H1 (cell line): ENCODE measurements around the gene AKR1D1. TPM values are rescaled to one million over a fixed set of nuclear protein-coding genes. Genes with fewer than 3 reads are reported as not detected.

Experiments
- CTCF ChIA-PET: fragments of 300-600 bp; sonication (Branson Sonifier 250); formaldehyde crosslinking; loops from one replicate; lab custom pipeline; 2021; ENCODE audit not compliant: partially characterized antibody; lab: Charles Lee
- POLR2A ChIA-PET: fragments of 300-600 bp; sonication (Branson Sonifier 250); formaldehyde crosslinking; loops from one replicate; lab custom pipeline; 2021; ENCODE audit warnings: inconsistent platforms; ENCODE audit not compliant: partially characterized antibody; lab: Charles Lee
- DNase-seq, 2 experiments: peaks; one replicate each; pipeline versions ENCODE4 v3.0.0 to v3.0.0-alpha.2; 2010 to 2022; ENCODE audit warnings: low spot score in 2 of 2, low read depth in 1 of 2, mixed read lengths in 1 of 2
- FAIRE-seq: peaks from 2 replicates; lab custom pipeline; 2011; peaks lifted over from hg19 to GRCh38; lab: Jason Lieb, UNC
- H2AFZ ChIP-seq: 2 replicates; pipeline ENCODE4 v1.8.1; 2012; ENCODE audit warnings: low read length, inconsistent platforms
- H2AK5ac ChIP-seq: 2 replicates; pipeline ENCODE4 v1.6.1; 2013; ENCODE audit warnings: low read depth, low read length
- H2BK120ac ChIP-seq: replicated peaks from 2 replicates; pipeline ENCODE3; 2013; ENCODE audit warnings: low read depth, low read length, inconsistent platforms
- H2BK12ac ChIP-seq: 2 replicates; pipeline ENCODE4 v1.6.1; 2013; ENCODE audit warnings: low read depth, low read length
- H2BK15ac ChIP-seq: 2 replicates; pipeline ENCODE4 v1.6.1; 2013; ENCODE audit warnings: low read length
- H2BK20ac ChIP-seq: 2 replicates; pipeline ENCODE4 v1.6.1; 2013; ENCODE audit warnings: low read length
- H2BK5ac ChIP-seq: 2 replicates; pipeline ENCODE4 v1.6.1; 2013; ENCODE audit warnings: low read depth, low read length
- H3K14ac ChIP-seq: 2 replicates; pipeline ENCODE4 v1.6.1; 2013; ENCODE audit warnings: inconsistent platforms; ENCODE audit not compliant: insufficient read length
- H3K18ac ChIP-seq: 2 replicates; pipeline ENCODE4 v1.6.1; 2013; ENCODE audit warnings: low read length; ENCODE audit errors: extremely low read depth
- H3K23ac ChIP-seq: 2 replicates; pipeline ENCODE4 v1.6.1; 2013; ENCODE audit warnings: inconsistent platforms; ENCODE audit not compliant: insufficient read length
- H3K23me2 ChIP-seq: 2 replicates; pipeline ENCODE4 v1.6.1; 2013; ENCODE audit warnings: low read depth, low read length
- H3K27ac ChIP-seq: 2 replicates; pipeline ENCODE4 v1.6.1; 2011; ENCODE audit warnings: low read depth, low read length, inconsistent platforms
- H3K27me3 ChIP-seq, 4 experiments: replicated peaks in 1 of 4; 1 replicate in 1 of 4; 2 replicates in 3 of 4; pipeline versions ENCODE4 v1.6.1 to v1.8.1; 2011 to 2013; ENCODE audit warnings: low read length in 3 of 4, mild to moderate bottlenecking in 3 of 4, inconsistent platforms in 2 of 4, mixed read lengths in 2 of 4, moderate library complexity in 1 of 4; ENCODE audit not compliant: control insufficient read depth in 3 of 4, insufficient read depth in 3 of 4; ENCODE audit errors: extremely low read depth in 1 of 4
- H3K36me3 ChIP-seq, 4 experiments: 2 replicates each; pipeline versions ENCODE4 v1.6.1 to v1.8.1; 2011 to 2013; ENCODE audit warnings: mild to moderate bottlenecking in 4 of 4, low read length in 3 of 4, moderate library complexity in 2 of 4, control low read depth in 1 of 4, inconsistent platforms in 1 of 4; ENCODE audit not compliant: insufficient read depth in 4 of 4, control insufficient read depth in 2 of 4
- H3K4ac ChIP-seq: replicated peaks from 2 replicates; pipeline ENCODE3; 2013; ENCODE audit warnings: low read length, low read depth, mixed read lengths, inconsistent platforms; ENCODE audit not compliant: insufficient read length
- H3K4me1 ChIP-seq, 4 experiments: replicated peaks in 1 of 4; 1 replicate in 1 of 4; 2 replicates in 3 of 4; pipeline versions ENCODE4 v1.6.1 to v1.8.1; 2011 to 2013; ENCODE audit warnings: low read length in 3 of 4, inconsistent platforms in 2 of 4, mixed read lengths in 1 of 4; ENCODE audit not compliant: insufficient read depth in 4 of 4, control insufficient read depth in 3 of 4
- H3K4me2 ChIP-seq, 2 experiments: 2 replicates each; pipeline versions ENCODE4 v1.6.1 to v1.8.1; 2011 to 2013; ENCODE audit warnings: low read depth in 2 of 2, low read length in 2 of 2, control low read depth in 1 of 2, inconsistent platforms in 1 of 2, mild to moderate bottlenecking in 1 of 2; ENCODE audit not compliant: insufficient read depth in 1 of 2
- H3K4me3 ChIP-seq, 4 experiments: fragments of 200-600, 300-600 bp in 1 of 4; sonication (generic), shearing (Covaris generic), sonication (Bioruptor Twin) in 1 of 4; 2 replicates each; pipeline versions ENCODE4 v1.5.1 to v1.8.1; 2011 to 2016; ENCODE audit warnings: low read length in 4 of 4, low read depth in 3 of 4, control low read depth in 2 of 4, inconsistent platforms in 2 of 4, mild to moderate bottlenecking in 2 of 4, mixed read lengths in 1 of 4, moderate library complexity in 1 of 4; ENCODE audit not compliant: insufficient read depth in 2 of 4; ENCODE audit errors: extremely low read depth in 1 of 4
- H3K56ac ChIP-seq: replicated peaks from 2 replicates; pipeline ENCODE3; 2013; ENCODE audit warnings: low read depth, mild to moderate bottlenecking, mixed read lengths, low read length, inconsistent platforms; ENCODE audit not compliant: insufficient read length
- H3K79me1 ChIP-seq: 2 replicates; pipeline ENCODE4 v1.6.1; 2013; ENCODE audit warnings: low read depth, low read length, control low read depth
- H3K79me2 ChIP-seq, 2 experiments: 2 replicates each; pipeline versions ENCODE4 v1.6.1 to v1.8.1; 2012 to 2013; ENCODE audit warnings: low read length in 2 of 2, mild to moderate bottlenecking in 2 of 2, inconsistent platforms in 1 of 2; ENCODE audit not compliant: insufficient read depth in 2 of 2, control insufficient read depth in 1 of 2
- H3K9ac ChIP-seq, 4 experiments: replicated peaks in 1 of 4; 1 replicate in 1 of 4; 2 replicates in 3 of 4; pipeline versions ENCODE4 v1.6.1 to v1.8.1; 2011 to 2013; ENCODE audit warnings: low read depth in 3 of 4, low read length in 3 of 4, control low read depth in 2 of 4, mild to moderate bottlenecking in 2 of 4, moderate library complexity in 2 of 4, inconsistent platforms in 1 of 4; ENCODE audit errors: extremely low read depth in 1 of 4
- H3K9me3 ChIP-seq, 2 experiments: 2 replicates each; pipeline versions ENCODE4 v1.6.1 to v1.8.1; 2012 to 2013; ENCODE audit warnings: mild to moderate bottlenecking in 2 of 2, moderate library complexity in 2 of 2, control low read depth in 1 of 2, inconsistent platforms in 1 of 2, low read depth in 1 of 2, low read length in 1 of 2, mixed read lengths in 1 of 2; ENCODE audit not compliant: insufficient read depth in 2 of 2
- H4K20me1 ChIP-seq, 2 experiments: replicated peaks in 1 of 2; 2 replicates each; pipeline versions ENCODE3 to v1.8.1; 2011 to 2013; ENCODE audit warnings: inconsistent platforms in 2 of 2, low read length in 2 of 2, mild to moderate bottlenecking in 1 of 2; ENCODE audit not compliant: insufficient read depth in 2 of 2, control insufficient read depth in 1 of 2
- H4K5ac ChIP-seq: 2 replicates; pipeline ENCODE4 v1.6.1; 2013; ENCODE audit warnings: low read length, low read depth, mixed read lengths, inconsistent platforms; ENCODE audit not compliant: insufficient read length
- H4K8ac ChIP-seq: 2 replicates; pipeline ENCODE4 v1.8.0; 2013; ENCODE audit warnings: mild to moderate bottlenecking, moderate library complexity, low read length, inconsistent platforms; ENCODE audit not compliant: insufficient read depth; ENCODE audit errors: extremely low read depth
- H4K91ac ChIP-seq: replicated peaks from 2 replicates; pipeline ENCODE3; 2013; ENCODE audit warnings: low read length, mixed read lengths, inconsistent platforms; ENCODE audit not compliant: insufficient read length
- BRCA1 ChIP-seq: IDR thresholded peaks from 2 replicates; pipeline ENCODE4 v1.6.1; 2012; ENCODE audit warnings: low read depth, low read length, improper control_type of control experiment
- POLR2AphosphoS5 ChIP-seq: IDR thresholded peaks from 2 replicates; pipeline ENCODE4 v1.6.1; 2011; ENCODE audit warnings: low read depth, low read length
- RAD21 ChIP-seq, 2 experiments: IDR thresholded peaks in 1 of 2; conservative IDR thresholded peaks in 1 of 2; 2 replicates each; pipeline ENCODE4 v1.6.1; 2011; ENCODE audit warnings: low read depth in 2 of 2, low read length in 2 of 2, improper control_type of control experiment in 1 of 2, inconsistent platforms in 1 of 2, mild to moderate bottlenecking in 1 of 2, moderate library complexity in 1 of 2
- RNF2 ChIP-seq: fragments of 200-900, 300-1000 bp; sonication (generic); IDR thresholded peaks from 2 replicates; pipeline ENCODE4 v1.7.1; 2016; ENCODE audit warnings: borderline replicate concordance, low read depth, mild to moderate bottlenecking, antibody characterized with exemption, low read length; ENCODE audit not compliant: poor library complexity, severe bottlenecking; ENCODE audit errors: missing control alignments
- SP2 ChIP-seq: IDR thresholded peaks from 2 replicates; pipeline ENCODE4 v1.6.1; 2012; ENCODE audit warnings: mild to moderate bottlenecking, low read length, inconsistent platforms
- SP4 ChIP-seq: IDR thresholded peaks from 2 replicates; pipeline ENCODE4 v1.6.1; 2012; ENCODE audit warnings: low read length, inconsistent platforms
- SRF ChIP-seq: IDR thresholded peaks from 2 replicates; pipeline ENCODE4 v1.6.1; 2011; ENCODE audit warnings: mild to moderate bottlenecking, low read depth, low read length, moderate library complexity
- WGBS, 2 experiments: shearing (Covaris generic) in 1 of 2; methylation state at CpG; one replicate each; pipeline versions ENCODE4 v1.1.6 to v1.1.7; 2013 to 2015; ENCODE audit warnings: low lambda C conversion rate in 2 of 2, mixed read lengths in 2 of 2, inconsistent platforms in 1 of 2, low coverage in 1 of 2, missing lambda C conversion rate in 1 of 2; ENCODE audit not compliant: insufficient replicate concordance in 2 of 2, insufficient coverage in 1 of 2, insufficient read length in 1 of 2; ENCODE audit errors: extremely low coverage in 1 of 2, missing lambda C conversion rate in 1 of 2; 5-methylcytosine and 5-hydroxymethylcytosine counted together
- polyA plus RNA-seq, 7 experiments: library from polyadenylated mRNA; depleted of rRNA in 3 of 7; stranded (reverse) in 5 of 7; unstranded in 2 of 7; fragments of >200 nt in 5 of 7; fragments of 200-250 nt in 2 of 7; gene quantifications; 1 replicate in 5 of 7; 2 replicates in 1 of 7; 4 replicates in 1 of 7; pipeline versions ENCODE4 v1.2.1 to v1.2.3, GENCODE V29; 2011 to 2013; ENCODE audit warnings: missing spikeins in 2 of 7, mixed read lengths in 2 of 7
- total RNA-seq: library from RNA; stranded (reverse); fragmentation: NEBNext Ultra II Directional; extraction: Animal tissue kit (Norgen Biotek cat#: 25700); gene quantifications from 2 replicates; pipeline ENCODE4 v1.2.1, GENCODE V29; 2021
- TF ChIP-seq, protein P1 (sequence below), 3 experiments: IDR thresholded peaks; 1 replicate in 2 of 3; 2 replicates in 1 of 3; pipeline versions ENCODE4 v1.5.1 to v1.6.1; 2011; ENCODE audit warnings: low read length in 3 of 3, mild to moderate bottlenecking in 3 of 3, inconsistent platforms in 2 of 3, low read depth in 1 of 3, moderate library complexity in 1 of 3; ENCODE audit not compliant: insufficient read depth in 1 of 3; ENCODE audit errors: control extremely low read depth in 1 of 3
- TF ChIP-seq, protein P2 (sequence below): IDR thresholded peaks from 2 replicates; pipeline ENCODE4 v1.6.1; 2012; ENCODE audit warnings: inconsistent platforms
- TF ChIP-seq, protein P3 (sequence below): IDR thresholded peaks from 2 replicates; pipeline ENCODE4 v1.6.1; 2012; ENCODE audit warnings: inconsistent platforms

Gene AKR1D1
- total and polyA plus RNA-seq, 2 of the 8 experiments (the other 6 are each of a cell fraction or from before 2014, with no cell fraction given): not detected

DNA sequence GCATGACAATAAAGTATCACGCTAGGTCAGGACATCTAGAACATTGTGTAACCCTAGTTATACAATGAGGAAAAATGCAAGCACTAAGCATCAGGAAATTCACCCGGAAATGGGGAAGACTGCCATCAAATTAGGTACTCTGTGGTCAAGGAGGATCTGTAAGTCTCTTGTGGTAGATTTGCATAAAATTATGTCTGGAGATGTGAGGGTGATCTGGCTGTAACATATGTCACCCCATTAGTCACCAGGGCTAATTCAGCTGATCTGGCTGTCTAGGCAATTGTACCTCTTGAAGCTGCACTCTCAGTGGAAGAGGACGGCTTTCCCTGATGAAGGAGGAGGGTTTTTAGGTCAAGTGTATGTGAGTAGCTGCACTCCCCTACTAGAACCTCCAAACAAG, 14.8 kb downstream of the AKR1D1 start:
- Histone ChIP-seq H4K8ac (no peak overlapping the region), H3K9ac (no peak overlapping the region), H3K27me3 (no peaks in the 10 kb centered on the region), H2BK20ac (no peak overlapping the region), H2BK12ac (no peak overlapping the region), H2BK15ac (no peak overlapping the region; the same call in 1 of the 2 replicates), H3K36me3 (no peaks in the 10 kb centered on the region), H3K18ac (no peak overlapping the region), H4K91ac (no peak overlapping the region), H3K4ac (no peak overlapping the region), H2AK5ac (no peak overlapping the region), H3K23me2 (no peaks in the 10 kb centered on the region), H3K79me2 (no peaks in the 10 kb centered on the region), H3K4me1 (no peaks in the 10 kb centered on the region), H3K14ac (no peak overlapping the region), H3K27ac (no peak overlapping the region), H2AFZ (no peak overlapping the region), H3K23ac (no peak overlapping the region), H3K4me3 (no peak overlapping the region), H3K4me2 (no peak overlapping the region), H2BK5ac (no peak overlapping the region), H3K56ac (no peak overlapping the region), H3K79me1 (no peaks in the 10 kb centered on the region), H3K9me3 (no peaks in the 10 kb centered on the region), H2BK120ac (no peak overlapping the region), H4K20me1 (no peaks in the 10 kb centered on the region), H4K5ac (no peak overlapping the region)
- CTCF ChIA-PET: interaction anchor here (0.8 kb wide), 1 partner anchor 32 kb away, joined by 3 read pairs; no protein-coding TSS in a partner anchor
- FAIRE-seq: no peak
- POLR2A ChIA-PET: interaction anchor here (1.1 kb wide), 1 partner anchor 8 kb away, joined by 3 read pairs; no protein-coding TSS in a partner anchor
- DNase-seq: no peak
- WGBS, 2 experiments: 89% methylated on average over 3 of the region's 3 CpGs; no CpG with 5 or more reads in 1 of the 2 experiments
- TF ChIP-seq, protein P1, sequence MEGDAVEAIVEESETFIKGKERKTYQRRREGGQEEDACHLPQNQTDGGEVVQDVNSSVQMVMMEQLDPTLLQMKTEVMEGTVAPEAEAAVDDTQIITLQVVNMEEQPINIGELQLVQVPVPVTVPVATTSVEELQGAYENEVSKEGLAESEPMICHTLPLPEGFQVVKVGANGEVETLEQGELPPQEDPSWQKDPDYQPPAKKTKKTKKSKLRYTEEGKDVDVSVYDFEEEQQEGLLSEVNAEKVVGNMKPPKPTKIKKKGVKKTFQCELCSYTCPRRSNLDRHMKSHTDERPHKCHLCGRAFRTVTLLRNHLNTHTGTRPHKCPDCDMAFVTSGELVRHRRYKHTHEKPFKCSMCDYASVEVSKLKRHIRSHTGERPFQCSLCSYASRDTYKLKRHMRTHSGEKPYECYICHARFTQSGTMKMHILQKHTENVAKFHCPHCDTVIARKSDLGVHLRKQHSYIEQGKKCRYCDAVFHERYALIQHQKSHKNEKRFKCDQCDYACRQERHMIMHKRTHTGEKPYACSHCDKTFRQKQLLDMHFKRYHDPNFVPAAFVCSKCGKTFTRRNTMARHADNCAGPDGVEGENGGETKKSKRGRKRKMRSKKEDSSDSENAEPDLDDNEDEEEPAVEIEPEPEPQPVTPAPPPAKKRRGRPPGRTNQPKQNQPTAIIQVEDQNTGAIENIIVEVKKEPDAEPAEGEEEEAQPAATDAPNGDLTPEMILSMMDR (IDR thresholded peaks at IDR 0.05; ENCODE audit: control extremely low read depth in 1 of 3, insufficient read depth in 1 of 3, low read depth in 1 of 3, low read length in 3 of 3): no peak
- TF ChIP-seq RNF2 (no peak), BRCA1 (no peak), POLR2AphosphoS5 (no peak), SP4 (no peak), SP2 (no peak), RAD21 (IDR thresholded peaks at IDR 0.05 in 1 of 2, conservative IDR thresholded peaks at IDR 0.05 in 1 of 2; ENCODE audit: low read depth in 2 of 2, low read length in 2 of 2) (no peak), SRF (no peak)
- TF ChIP-seq, protein P2, sequence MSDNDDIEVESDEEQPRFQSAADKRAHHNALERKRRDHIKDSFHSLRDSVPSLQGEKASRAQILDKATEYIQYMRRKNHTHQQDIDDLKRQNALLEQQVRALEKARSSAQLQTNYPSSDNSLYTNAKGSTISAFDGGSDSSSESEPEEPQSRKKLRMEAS: no peak
- TF ChIP-seq, protein P3, sequence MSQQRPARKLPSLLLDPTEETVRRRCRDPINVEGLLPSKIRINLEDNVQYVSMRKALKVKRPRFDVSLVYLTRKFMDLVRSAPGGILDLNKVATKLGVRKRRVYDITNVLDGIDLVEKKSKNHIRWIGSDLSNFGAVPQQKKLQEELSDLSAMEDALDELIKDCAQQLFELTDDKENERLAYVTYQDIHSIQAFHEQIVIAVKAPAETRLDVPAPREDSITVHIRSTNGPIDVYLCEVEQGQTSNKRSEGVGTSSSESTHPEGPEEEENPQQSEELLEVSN: no peak
